HG03378 (cell line): Measurements from ENCODE around the gene USP17L29.
"Not testable (repeated sequence)": the region's sequence is repeated elsewhere in the genome, so short reads cannot be mapped to it uniquely, and the experiment has no call there.

Source experiments
- ATAC-seq: cut with Tn5 transposase; IDR thresholded peaks from one replicate; pipeline ENCODE4 v1.9.1; 2021; ENCODE audit warnings: mild to moderate bottlenecking, moderate library complexity; ENCODE audit not compliant: unreplicated experiment

The USP17L29 gene

GRCh38 chr4:9353338-9353737, at the start of gene USP17L29:
TSS of gene USP17L29 (plus strand) at chr4:9353638. CDS start at chr4:9353638, 0 bp downstream.
- ATAC-seq: not testable (repeated sequence)

GRCh38 chr4:9324191-9324590, 29.2 kb upstream of the USP17L29 start:
- ATAC-seq: not testable (repeated sequence)

- not testable (repeated sequence) for ATAC-seq
These were observed 28.6 kb upstream of the USP17L29 start, which contains the start of gene USP17L24 for GRCh38 chr4:9324865-9325264. TSS of gene USP17L24 (plus strand) at chr4:9325165. CDS start at chr4:9325165, 0 bp downstream.

GRCh38 chr4:9329611-9330010, 23.8 kb upstream of the USP17L29 start, which contains the start of gene USP17L25:
TSS of gene USP17L25 (plus strand) at chr4:9329911. CDS start at chr4:9329911, 0 bp downstream.
- not testable (repeated sequence) for ATAC-seq

- not testable (repeated sequence) for ATAC-seq
These were observed 19.1 kb upstream of the USP17L29 start, which contains the start of gene USP17L26 for GRCh38 chr4:9334358-9334757. TSS of gene USP17L26 (plus strand) at chr4:9334658. CDS start at chr4:9334658, 0 bp downstream.

- not testable (repeated sequence) for ATAC-seq
These were observed 14.3 kb upstream of the USP17L29 start, which contains the start of gene USP17L5 for GRCh38 chr4:9339103-9339502. TSS of gene USP17L5 (plus strand) at chr4:9339403. CDS start at chr4:9339403, 0 bp downstream.

GRCh38 chr4:9343848-9344247, 9.6 kb upstream of the USP17L29 start, which contains the start of gene USP17L27:
TSS of gene USP17L27 (plus strand) at chr4:9344148. CDS start at chr4:9344148, 0 bp downstream.
- ATAC-seq: not testable (repeated sequence)

- ATAC-seq: not testable (repeated sequence)
These were observed 4.8 kb upstream of the USP17L29 start, which contains the start of gene USP17L28 for GRCh38 chr4:9348593-9348992. TSS of gene USP17L28 (plus strand) at chr4:9348893. CDS start at chr4:9348893, 0 bp downstream.

GRCh38 chr4:9350866-9351265, 2.6 kb upstream of the USP17L29 start:
- ATAC-seq: not testable (repeated sequence)

- not testable (repeated sequence) for ATAC-seq
These were observed 9.4 kb downstream of the USP17L29 start, which contains the start of gene USP17L30 for GRCh38 chr4:9362829-9363228. TSS of gene USP17L30 (plus strand) at chr4:9363129. CDS start at chr4:9363129, 0 bp downstream.

- ATAC-seq: not testable (repeated sequence)
These were observed 26.4 kb downstream of the USP17L29 start for GRCh38 chr4:9379881-9380280.

- not testable (repeated sequence) for ATAC-seq
These were observed 27.6 kb downstream of the USP17L29 start for GRCh38 chr4:9381012-9381534.

- no peak for ATAC-seq
These were observed 30.7 kb downstream of the USP17L29 start for GRCh38 chr4:9384126-9384525.

GRCh38 chr4:9389001-9389400, 35.6 kb downstream of the USP17L29 start:
- not testable (repeated sequence) for ATAC-seq
